Keratinocyte (primary cell): Measurements from ENCODE around the gene CISH. TPM values are rescaled to one million over a fixed set of nuclear protein-coding genes. Genes with fewer than 3 reads are reported as not detected.

Experiments used
- DNase-seq: peaks from one replicate; pipeline ENCODE4 v3.0.0-alpha.2; 2011; ENCODE audit warnings: low read depth, missing footprints, low spot score
- FAIRE-seq: peaks from 2 replicates; lab custom pipeline; 2011; peaks lifted over from hg19 to GRCh38; lab: Jason Lieb, UNC
- H2AFZ ChIP-seq: 2 replicates; pipeline ENCODE4 v1.6.0; 2012; ENCODE audit warnings: low read length, control low read depth, inconsistent platforms; ENCODE audit not compliant: control insufficient read depth
- H3K27ac ChIP-seq: 2 replicates; pipeline ENCODE4 v1.5.1; 2011; ENCODE audit warnings: low read length; ENCODE audit not compliant: control insufficient read depth, insufficient read depth
- H3K27me3 ChIP-seq: 3 replicates; pipeline ENCODE4 v1.6.0; 2011; ENCODE audit warnings: low read length; ENCODE audit not compliant: control insufficient read depth, insufficient read depth; ENCODE audit errors: extremely low read depth
- H3K36me3 ChIP-seq, 2 experiments: 2 replicates in 1 of 2; 3 replicates in 1 of 2; pipeline ENCODE4 v1.5.1; 2011; ENCODE audit warnings: low read length in 2 of 2, mild to moderate bottlenecking in 1 of 2; ENCODE audit not compliant: control insufficient read depth in 2 of 2, insufficient read depth in 2 of 2; ENCODE audit errors: extremely low read depth in 1 of 2
- H3K4me1 ChIP-seq: 3 replicates; pipeline ENCODE4 v1.5.1; 2011; ENCODE audit warnings: low read length; ENCODE audit not compliant: control insufficient read depth, insufficient read depth; ENCODE audit errors: extremely low read depth
- H3K4me2 ChIP-seq: 3 replicates; pipeline ENCODE4 v1.6.0; 2011; ENCODE audit warnings: low read depth, low read length; ENCODE audit not compliant: control insufficient read depth, insufficient read depth; ENCODE audit errors: extremely low read depth
- H3K4me3 ChIP-seq, 3 experiments: fragments of 200-600 bp in 1 of 3; sonication (generic) in 1 of 3; 2 replicates in 2 of 3; 3 replicates in 1 of 3; pipeline ENCODE4 v1.5.1; 2011 to 2016; ENCODE audit warnings: low read length in 3 of 3, mild to moderate bottlenecking in 3 of 3, control low read depth in 2 of 3, inconsistent platforms in 1 of 3, low read depth in 1 of 3, mixed read lengths in 1 of 3, mixed run types in 1 of 3, moderate library complexity in 1 of 3; ENCODE audit not compliant: control insufficient read depth in 2 of 3, insufficient read depth in 2 of 3; ENCODE audit errors: extremely low read depth in 1 of 3
- H3K79me2 ChIP-seq: 2 replicates; pipeline ENCODE4 v1.6.0; 2012; ENCODE audit warnings: low read length; ENCODE audit not compliant: control insufficient read depth, insufficient read depth
- H3K9ac ChIP-seq: 3 replicates; pipeline ENCODE4 v1.6.0; 2011; ENCODE audit warnings: low read length; ENCODE audit not compliant: control insufficient read depth, insufficient read depth; ENCODE audit errors: extremely low read depth
- H3K9me1 ChIP-seq: 3 replicates; pipeline ENCODE4 v1.6.0; 2011; ENCODE audit warnings: low read length; ENCODE audit not compliant: control insufficient read depth, insufficient read depth; ENCODE audit errors: extremely low read depth
- H3K9me3 ChIP-seq: 2 replicates; pipeline ENCODE4 v1.5.1; 2012; ENCODE audit warnings: low read depth, low read length; ENCODE audit not compliant: control insufficient read depth
- H4K20me1 ChIP-seq: 3 replicates; pipeline ENCODE4 v1.6.0; 2011; ENCODE audit warnings: low read length; ENCODE audit not compliant: control insufficient read depth, insufficient read depth; ENCODE audit errors: extremely low read depth
- CTCF ChIP-seq, 3 experiments: IDR thresholded peaks in 1 of 3; conservative IDR thresholded peaks in 1 of 3; optimal IDR thresholded peaks in 1 of 3; 2 replicates in 2 of 3; 3 replicates in 1 of 3; pipeline versions ENCODE3 to v1.5.1; 2011; ENCODE audit warnings: low read length in 3 of 3, mild to moderate bottlenecking in 3 of 3, moderate library complexity in 2 of 3, control low read depth in 1 of 3, inconsistent platforms in 1 of 3; ENCODE audit not compliant: insufficient read depth in 2 of 3; ENCODE audit errors: extremely low read depth in 1 of 3
- EZH2 ChIP-seq: IDR thresholded peaks from one replicate; pipeline ENCODE4 v1.6.1; 2012; ENCODE audit warnings: inconsistent platforms, mild to moderate bottlenecking, low read length, moderate library complexity
- dilution Hi-C: fragments of 300-500 bp; cut with MboI; formaldehyde crosslinking; loops from one replicate; pipeline ENCODE4 v1.7.0; 2020; ENCODE audit warnings: low sequenced_read_pairs; ENCODE audit not compliant: extremely low pct_ligation_motif_present
- polyA plus RNA-seq, 5 experiments: library from polyadenylated mRNA; depleted of rRNA in 3 of 5; stranded (reverse) in 3 of 5; stranded (forward) in 1 of 5; unstranded in 1 of 5; fragments of >200 nt; gene quantifications; 1 replicate in 1 of 5; 2 replicates in 3 of 5; 3 replicates in 1 of 5; pipeline versions ENCODE4 v1.2.1 to v1.2.3, GENCODE V29; 2011 to 2012; ENCODE audit warnings: missing spikeins in 2 of 5, low read depth in 1 of 5, low replicate concordance in 1 of 5

Gene CISH
- polyA plus RNA-seq, 1 donor (not counting 4 experiments of a cell fraction or from before 2014, with no cell fraction given) = 1.8 TPM

GRCh38 chr3:50557106-50557505, 54.5 kb downstream of the CISH start:
- Histone ChIP-seq H3K4me3 (no peak overlapping the region), H3K4me2 (no peak overlapping the region), H3K79me2 (no peaks in the 10 kb centered on the region), H3K4me1 (no peaks in the 10 kb centered on the region), H3K9ac (no peak overlapping the region), H3K36me3 (no peaks in the 10 kb centered on the region), H2AFZ (no peak overlapping the region), H3K27ac (no peak overlapping the region), H4K20me1 (no peaks in the 10 kb centered on the region), H3K9me1 (no peaks in the 10 kb centered on the region), H3K9me3 (no peaks in the 10 kb centered on the region), H3K27me3 (peaks cover 47% of the 10 kb centered on the region)
- TF ChIP-seq EZH2 (peak; percentile 25), CTCF (optimal IDR thresholded peaks at IDR 0.05 in 1 of 3, IDR thresholded peaks at IDR 0.05 in 1 of 3, conservative IDR thresholded peaks at IDR 0.05 in 1 of 3; ENCODE audit: extremely low read depth in 1 of 3, insufficient read depth in 2 of 3, low read length in 3 of 3) (no peak)
- dilution Hi-C loops = no loop called here
- DNase-seq = no peak
- FAIRE-seq = no peak

Other genes with a start within 250 kb of the CISH start
- 0.02 to 0.04 TPM (median 0.04 TPM) in 3 replicates for gene CACNA2D2, start 108.1 kb downstream of the CISH start, polyA plus RNA-seq
- gene C3orf18, start 44.0 kb downstream of the CISH start, polyA plus RNA-seq = 1.4 to 2.6 TPM (median 1.4 TPM) in 3 replicates
- 12.9 to 19.5 TPM (median 13.0 TPM) in 3 replicates for gene HEMK1, start 42.3 kb downstream of the CISH start, polyA plus RNA-seq
- gene MAPKAPK3, start 5.4 kb upstream of the CISH start, polyA plus RNA-seq = 134 to 172 TPM (median 148 TPM) in 3 replicates
- gene DOCK3, start 63.2 kb upstream of the CISH start, polyA plus RNA-seq = 0.10 to 0.28 TPM (median 0.11 TPM) in 3 replicates